Osteocyte (in vitro differentiated cells): ENCODE data around the gene CPLANE1. TPM values are rescaled to one million over a fixed set of nuclear protein-coding genes. Genes with fewer than 3 reads are reported as not detected.

ENCODE experiments used
- DNase-seq: peaks from one replicate; pipeline ENCODE4 v3.0.0; 2021; ENCODE audit warnings: mixed read lengths; ENCODE audit not compliant: unreplicated experiment; ENCODE audit errors: extremely low spot score
- H3K27ac Mint-ChIP-seq: one replicate; pipeline ENCODE4 v1.8.0; 2021; ENCODE audit warnings: mild to moderate bottlenecking, mixed read lengths; ENCODE audit not compliant: unreplicated experiment
- H3K27me3 Mint-ChIP-seq: one replicate; pipeline ENCODE4 v1.8.0; 2021; ENCODE audit warnings: mixed read lengths; ENCODE audit not compliant: unreplicated experiment
- H3K36me3 Mint-ChIP-seq: one replicate; pipeline ENCODE4 v1.8.0; 2021; ENCODE audit warnings: mixed read lengths; ENCODE audit not compliant: unreplicated experiment
- H3K4me1 Mint-ChIP-seq: one replicate; pipeline ENCODE4 v1.8.0; 2021; ENCODE audit warnings: mixed read lengths; ENCODE audit not compliant: unreplicated experiment
- H3K4me3 Mint-ChIP-seq: one replicate; pipeline ENCODE4 v1.8.0; 2021; ENCODE audit warnings: mild to moderate bottlenecking, moderate library complexity, mixed read lengths; ENCODE audit not compliant: unreplicated experiment
- H3K9me3 Mint-ChIP-seq: one replicate; pipeline ENCODE4 v1.8.0; 2021; ENCODE audit warnings: mixed read lengths; ENCODE audit not compliant: unreplicated experiment
- total RNA-seq: library from RNA; stranded (reverse); gene quantifications from 2 replicates; pipeline ENCODE4 v1.2.1, GENCODE V29; 2021
- TF ChIP-seq, protein P1 (sequence below): fragments of 200-600 bp; sonication (generic); IDR thresholded peaks from 2 replicates; pipeline ENCODE4 v1.5.0; 2021; ENCODE audit warnings: antibody characterized with exemption, mild to moderate bottlenecking, moderate library complexity

The CPLANE1 gene
- total RNA-seq, 1 donor from 2014 or later = 33.7 TPM

DNA sequence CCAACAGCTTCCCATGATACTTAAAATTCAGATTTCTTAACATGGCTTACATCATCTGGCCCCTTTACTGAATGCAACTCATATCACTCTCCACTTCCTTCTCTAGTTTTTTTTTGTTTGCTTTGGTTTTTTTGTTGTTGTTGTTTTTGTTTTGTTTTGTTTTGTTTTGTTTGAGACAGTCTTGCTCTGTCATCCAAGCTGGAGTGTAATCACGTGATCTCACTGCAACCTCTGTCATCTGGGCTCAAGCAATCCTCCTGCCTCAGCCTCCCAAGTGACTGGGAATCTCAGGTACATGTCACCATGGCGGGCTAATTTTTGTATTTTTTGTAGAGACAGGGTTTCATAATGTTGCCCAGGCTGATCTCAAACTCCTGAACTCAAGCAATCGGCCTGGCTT lies 41.4 kb downstream of the CPLANE1 start:
- Mint-ChIP-seq H3K27ac (no peak overlapping the region), H3K4me1 (peaks cover 7% of the 10 kb centered on the region), H3K36me3 (peaks cover 57% of the 10 kb centered on the region), H3K27me3 (no peaks in the 10 kb centered on the region), H3K4me3 (no peak overlapping the region), H3K9me3 (no peaks in the 10 kb centered on the region)
- no peak for DNase-seq
- TF ChIP-seq, protein P1, sequence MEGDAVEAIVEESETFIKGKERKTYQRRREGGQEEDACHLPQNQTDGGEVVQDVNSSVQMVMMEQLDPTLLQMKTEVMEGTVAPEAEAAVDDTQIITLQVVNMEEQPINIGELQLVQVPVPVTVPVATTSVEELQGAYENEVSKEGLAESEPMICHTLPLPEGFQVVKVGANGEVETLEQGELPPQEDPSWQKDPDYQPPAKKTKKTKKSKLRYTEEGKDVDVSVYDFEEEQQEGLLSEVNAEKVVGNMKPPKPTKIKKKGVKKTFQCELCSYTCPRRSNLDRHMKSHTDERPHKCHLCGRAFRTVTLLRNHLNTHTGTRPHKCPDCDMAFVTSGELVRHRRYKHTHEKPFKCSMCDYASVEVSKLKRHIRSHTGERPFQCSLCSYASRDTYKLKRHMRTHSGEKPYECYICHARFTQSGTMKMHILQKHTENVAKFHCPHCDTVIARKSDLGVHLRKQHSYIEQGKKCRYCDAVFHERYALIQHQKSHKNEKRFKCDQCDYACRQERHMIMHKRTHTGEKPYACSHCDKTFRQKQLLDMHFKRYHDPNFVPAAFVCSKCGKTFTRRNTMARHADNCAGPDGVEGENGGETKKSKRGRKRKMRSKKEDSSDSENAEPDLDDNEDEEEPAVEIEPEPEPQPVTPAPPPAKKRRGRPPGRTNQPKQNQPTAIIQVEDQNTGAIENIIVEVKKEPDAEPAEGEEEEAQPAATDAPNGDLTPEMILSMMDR = no peak

DNA sequence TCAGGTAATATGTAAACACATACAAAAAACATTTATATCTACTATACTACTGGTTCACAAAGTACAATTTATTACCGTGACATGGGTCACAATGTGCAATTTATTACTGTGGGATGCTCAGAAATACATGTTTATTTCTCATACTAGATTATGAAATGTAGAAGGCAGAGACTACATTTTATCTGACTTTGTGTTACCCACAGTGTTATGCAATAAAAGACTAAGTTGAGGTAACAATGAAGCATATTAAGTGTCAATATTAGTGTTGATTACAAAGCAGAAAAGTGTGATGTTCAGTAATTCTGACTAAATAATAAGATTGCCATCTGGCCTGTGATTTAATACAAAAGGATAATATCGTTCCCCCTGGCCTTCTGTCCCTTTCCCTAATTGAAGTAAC lies 42.4 kb downstream of the CPLANE1 start:
- TF ChIP-seq, protein P1 = no peak
- H3K9me3 Mint-ChIP-seq = no peaks in the 10 kb centered on the region
- H3K4me3 Mint-ChIP-seq = no peak overlapping the region
- no peaks in the 10 kb centered on the region for H3K27me3 Mint-ChIP-seq
- H3K27ac Mint-ChIP-seq = no peak overlapping the region
- peaks cover 4% of the 10 kb centered on the region for H3K4me1 Mint-ChIP-seq
- peaks cover 53% of the 10 kb centered on the region for H3K36me3 Mint-ChIP-seq
- DNase-seq = no peak

DNA sequence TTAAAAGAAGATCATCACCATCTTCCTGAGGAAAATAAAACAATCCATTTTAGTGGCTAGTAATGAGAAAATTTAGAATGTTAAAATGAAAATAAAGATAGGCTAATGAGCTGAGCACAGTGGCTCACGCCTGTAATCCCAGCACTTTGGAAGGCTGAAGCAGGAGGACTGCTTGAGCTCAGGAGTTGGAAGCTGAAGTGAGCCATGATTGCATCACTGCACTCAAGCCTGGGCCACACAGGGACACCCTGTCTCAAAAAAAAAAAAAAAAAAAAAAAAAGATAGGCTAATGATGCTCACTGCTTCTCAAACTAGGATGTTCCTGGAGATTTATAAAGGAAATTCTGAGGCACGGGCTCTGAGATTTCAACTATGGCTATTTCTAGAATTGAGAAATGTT lies 50.3 kb downstream of the CPLANE1 start:
- no peak overlapping the region for H3K27ac Mint-ChIP-seq
- no peak overlapping the region for H3K4me3 Mint-ChIP-seq
- TF ChIP-seq, protein P1 = no peak
- peaks cover 52% of the 10 kb centered on the region for H3K36me3 Mint-ChIP-seq
- H3K27me3 Mint-ChIP-seq = no peaks in the 10 kb centered on the region
- no peaks in the 10 kb centered on the region for H3K9me3 Mint-ChIP-seq
- DNase-seq = no peak
- peaks cover 10% of the 10 kb centered on the region for H3K4me1 Mint-ChIP-seq

DNA sequence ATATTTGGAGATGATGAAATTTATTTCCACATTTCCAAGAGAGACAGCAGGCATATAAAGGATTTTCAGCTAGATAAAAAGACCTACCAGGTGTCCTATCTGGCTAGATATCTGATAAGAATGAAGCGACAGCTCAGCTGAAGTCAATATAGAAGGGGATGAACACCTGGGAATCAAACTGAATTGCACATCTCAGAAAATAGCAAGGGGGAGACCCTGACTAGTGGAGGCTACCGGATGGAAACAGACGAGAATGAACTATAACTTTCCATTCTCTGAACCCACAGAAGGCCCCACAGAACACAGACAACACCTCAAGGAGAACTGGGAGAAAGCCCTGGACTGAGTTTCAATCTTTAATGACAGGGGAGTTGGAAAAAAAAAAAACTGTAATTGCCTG lies 51.1 kb downstream of the CPLANE1 start:
- H3K27ac Mint-ChIP-seq = peak overlapping the region; percentile 72
- no peak overlapping the region for H3K4me3 Mint-ChIP-seq
- H3K27me3 Mint-ChIP-seq = no peaks in the 10 kb centered on the region
- TF ChIP-seq, protein P1 = no peak
- peaks cover 46% of the 10 kb centered on the region for H3K36me3 Mint-ChIP-seq
- H3K4me1 Mint-ChIP-seq = peaks cover 10% of the 10 kb centered on the region
- no peaks in the 10 kb centered on the region for H3K9me3 Mint-ChIP-seq
- DNase-seq = no peak

DNA sequence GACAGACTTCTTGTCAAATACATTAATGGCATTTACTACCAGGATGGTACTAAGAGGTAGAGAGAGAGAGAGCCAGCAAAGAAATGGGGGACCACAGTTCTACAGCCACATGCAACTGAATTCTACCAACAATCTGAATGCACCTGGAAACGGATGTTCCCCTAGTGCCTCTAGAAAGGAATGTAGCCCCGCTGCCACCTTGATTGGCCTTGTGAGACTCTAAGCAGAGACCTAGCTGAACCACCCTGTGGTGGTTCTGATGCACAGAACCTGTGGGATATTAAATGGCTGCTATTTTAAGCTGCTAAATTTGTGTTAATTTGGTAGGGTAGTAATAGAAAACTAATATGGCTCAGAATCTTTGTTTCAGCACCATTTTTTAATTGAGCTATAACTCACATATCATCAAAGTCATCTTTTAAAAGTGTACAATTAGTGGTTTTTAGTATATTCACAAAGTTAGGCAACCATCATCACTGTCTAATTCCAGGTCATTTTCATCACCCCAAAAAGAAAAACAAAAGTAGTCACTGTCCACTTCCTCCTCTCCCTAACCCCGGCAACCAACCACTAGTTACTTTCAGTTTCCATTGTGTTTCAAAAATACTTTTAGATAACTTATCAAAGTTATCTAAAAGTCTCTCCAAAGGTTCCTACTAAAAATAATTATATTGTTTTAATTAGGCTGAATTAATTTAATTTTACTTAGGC lies 51.7 kb downstream of the CPLANE1 start:
- Mint-ChIP-seq H3K27me3 (no peaks in the 10 kb centered on the region), H3K36me3 (peaks cover 46% of the 10 kb centered on the region), H3K27ac (peak overlapping the region; percentile 72), H3K9me3 (no peaks in the 10 kb centered on the region), H3K4me3 (peak overlapping the region; percentile 52), H3K4me1 (peaks cover 10% of the 10 kb centered on the region)
- DNase-seq = no peak
- TF ChIP-seq, protein P1 = no peak
